ENCODE data around the gene MICU2.

DNA sequence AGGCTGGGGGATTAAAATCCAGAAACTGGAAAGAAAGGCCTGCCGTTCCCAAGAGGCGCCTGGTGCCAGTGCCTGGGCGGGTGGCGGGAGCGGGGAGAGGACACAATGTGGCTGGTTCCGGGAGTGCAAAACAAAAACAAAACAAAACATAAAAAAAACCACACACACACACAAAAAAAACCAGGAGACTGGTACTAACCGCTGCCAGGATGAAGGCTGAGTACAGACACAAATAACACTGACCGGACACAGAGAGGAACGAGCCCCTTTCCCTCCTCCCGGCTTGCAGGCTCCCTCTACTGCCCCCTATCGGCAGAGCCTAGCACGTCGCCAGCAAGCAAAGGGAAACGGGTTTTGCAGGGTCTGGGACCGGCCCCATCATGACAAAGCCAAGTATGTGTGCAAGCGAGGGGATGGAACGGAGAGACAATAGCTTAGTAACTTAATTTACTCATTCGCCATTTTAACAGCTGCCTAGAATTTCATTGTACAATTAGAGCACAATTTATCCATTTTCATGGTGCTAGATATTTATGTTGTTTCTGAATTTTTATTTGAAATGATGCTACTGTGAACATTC lies 127.0 kb downstream of the MICU2 start:
- TF ChIP-seq CTCF (IDR thresholded peaks at IDR 0.05) (peak in 6 of 7 experiments; percentile 58 to 96 (median 95)), POLR2AphosphoS5 (IDR thresholded peaks at IDR 0.05) (peak in 2 of 3 donors; percentile 50 to 66), EP300 (IDR thresholded peaks at IDR 0.05) (no peak)
